ENCODE data around the gene APBA1.

DNA sequence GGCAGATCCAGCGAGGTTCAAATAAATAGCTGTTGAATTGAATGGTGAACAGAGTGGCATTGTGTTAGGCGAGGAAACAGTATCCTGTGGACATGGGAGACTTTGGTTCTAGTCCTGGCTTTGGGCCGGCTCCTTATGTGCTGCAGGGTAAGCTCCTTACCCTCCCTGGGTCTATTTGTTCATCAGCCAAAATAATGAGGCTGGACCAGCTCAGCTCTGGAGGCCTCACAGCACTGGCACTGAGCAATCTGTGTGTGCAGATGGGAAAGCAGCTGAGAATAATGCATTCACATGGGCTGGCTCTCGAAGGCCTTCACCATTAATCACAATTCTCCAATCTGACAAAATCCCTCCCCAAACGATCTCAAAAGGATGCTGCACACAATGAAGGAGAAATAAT is 81.9 kb downstream of the APBA1 start:
- TF ChIP-seq TAF1 (IDR thresholded peaks at IDR 0.05; ENCODE audit: borderline replicate concordance, insufficient read depth, low read length) (no peak), REST (IDR thresholded peaks at IDR 0.05; ENCODE audit: insufficient read depth in 1 of 2, low read depth in 2 of 2, low read length in 2 of 2) (no peak)

Data from PFSK-1 (cell line).